Neural progenitor cell (in vitro differentiated cells): ENCODE measurements around the gene EFCAB6. TPM values are rescaled to one million over a fixed set of nuclear protein-coding genes. Genes with fewer than 3 reads are reported as not detected.

ENCODE experiments used
- DNase-seq: peaks from one replicate; pipeline ENCODE4 v3.0.0-alpha.2; 2016; ENCODE audit warnings: low spot score
- H2AFZ ChIP-seq: fragments of 200-600 bp; sonication (generic); replicated peaks from 2 replicates; pipeline ENCODE4 v1.6.1; 2016; ENCODE audit warnings: antibody characterized with exemption
- H3F3A ChIP-seq: fragments of 200-600 bp; sonication (generic); 2 replicates; pipeline ENCODE4 v1.6.1; 2016; ENCODE audit warnings: antibody characterized with exemption, low read depth
- H3K27ac ChIP-seq: fragments of 200-600 bp; sonication (generic); 2 replicates; pipeline ENCODE4 v1.5.1; 2016; ENCODE audit warnings: mild to moderate bottlenecking
- H3K27me3 ChIP-seq: fragments of 200-600 bp; sonication (generic); 2 replicates; pipeline ENCODE4 v1.6.1; 2016; ENCODE audit warnings: mild to moderate bottlenecking, moderate library complexity
- H3K36me3 ChIP-seq: fragments of 200-600 bp; sonication (generic); 2 replicates; pipeline ENCODE4 v1.5.1; 2016
- H3K4me1 ChIP-seq: fragments of 200-600 bp; sonication (generic); 2 replicates; pipeline ENCODE4 v1.6.1; 2016; ENCODE audit warnings: mixed run types
- H3K4me2 ChIP-seq: fragments of 200-600 bp; sonication (generic); 2 replicates; pipeline ENCODE4 v1.6.1; 2016
- H3K4me3 ChIP-seq: fragments of 200-600 bp; sonication (generic); 2 replicates; pipeline ENCODE4 v1.5.1; 2016
- H3K79me2 ChIP-seq: fragments of 200-600 bp; sonication (generic); 2 replicates; pipeline ENCODE4 v1.6.1; 2016; ENCODE audit warnings: low read depth
- H3K9ac ChIP-seq: fragments of 200-600 bp; sonication (generic); 2 replicates; pipeline ENCODE4 v1.6.1; 2016
- H3K9me3 ChIP-seq: fragments of 200-600 bp; sonication (generic); 2 replicates; pipeline ENCODE4 v1.5.1; 2016; ENCODE audit warnings: low read depth
- H4K20me1 ChIP-seq: fragments of 200-600 bp; sonication (generic); 2 replicates; pipeline ENCODE4 v1.6.1; 2016; ENCODE audit warnings: low read depth
- H3K27ac Mint-ChIP-seq: 3 replicates; pipeline ENCODE4 v1.8.0; 2021; ENCODE audit warnings: mixed read lengths
- H3K27me3 Mint-ChIP-seq: 2 replicates; pipeline ENCODE4 v1.8.0; 2022; ENCODE audit warnings: low read depth, mild to moderate bottlenecking, inconsistent platforms, moderate library complexity, mixed read lengths; ENCODE audit not compliant: insufficient read depth
- H3K36me3 Mint-ChIP-seq: 3 replicates; pipeline ENCODE4 v1.8.0; 2021; ENCODE audit warnings: mixed read lengths
- H3K4me1 Mint-ChIP-seq: 3 replicates; pipeline ENCODE4 v1.8.0; 2021; ENCODE audit warnings: mixed read lengths
- H3K4me3 Mint-ChIP-seq: 3 replicates; pipeline ENCODE4 v1.8.0; 2021; ENCODE audit warnings: mild to moderate bottlenecking, moderate library complexity, mixed read lengths
- H3K9me3 Mint-ChIP-seq: 3 replicates; pipeline ENCODE4 v1.8.0; 2020; ENCODE audit warnings: mixed read lengths
- CTCF ChIP-seq: fragments of 200-600 bp; sonication (generic); IDR thresholded peaks from 2 replicates; pipeline ENCODE4 v1.5.1; 2017; ENCODE audit warnings: antibody characterized with exemption, mild to moderate bottlenecking
- EZH2 ChIP-seq: fragments of 200-600 bp; sonication (generic); IDR thresholded peaks from 2 replicates; pipeline ENCODE4 v1.6.1; 2017; ENCODE audit warnings: antibody characterized with exemption, mild to moderate bottlenecking, moderate library complexity
- EZH2phosphoT487 ChIP-seq: fragments of 200-600 bp; sonication (generic); IDR thresholded peaks from 2 replicates; pipeline ENCODE4 v1.6.1; 2017; ENCODE audit warnings: antibody characterized with exemption
- total RNA-seq: library from RNA; depleted of rRNA; stranded (reverse); fragments of >200 nt; gene quantifications from 2 replicates; pipeline ENCODE4 v1.2.3, GENCODE V29; 2015; ENCODE audit warnings: low replicate concordance

Gene EFCAB6
- total RNA-seq, 1 donor from 2014 or later = 4.9 TPM

- no peaks in the 10 kb centered on the region for H3K79me2 ChIP-seq
- H3K27me3 ChIP-seq = no peaks in the 10 kb centered on the region
- H3K27ac ChIP-seq = no peak overlapping the region
- DNase-seq = no peak
- H3K4me1 Mint-ChIP-seq = no peaks in the 10 kb centered on the region
- H3K9me3 Mint-ChIP-seq = no peaks in the 10 kb centered on the region
- no peaks in the 10 kb centered on the region for H3K36me3 ChIP-seq
- H3K36me3 Mint-ChIP-seq = no peaks in the 10 kb centered on the region
- no peak overlapping the region for H3K27ac Mint-ChIP-seq
- H3K4me3 Mint-ChIP-seq = no peak overlapping the region
- H3K4me3 ChIP-seq = no peak overlapping the region
- no peaks in the 10 kb centered on the region for H3F3A ChIP-seq
- no peak overlapping the region for H2AFZ ChIP-seq
- H4K20me1 ChIP-seq = no peaks in the 10 kb centered on the region
- no peak overlapping the region for H3K4me2 ChIP-seq
- no peak overlapping the region for H3K9ac ChIP-seq
- no peaks in the 10 kb centered on the region for H3K4me1 ChIP-seq
- H3K27me3 Mint-ChIP-seq = peaks cover 3% of the 10 kb centered on the region
- no peaks in the 10 kb centered on the region for H3K9me3 ChIP-seq
- TF ChIP-seq EZH2 (no peak), EZH2phosphoT487 (no peak), CTCF (no peak)
Observed at GRCh38 chr22:43529461-43529860, 282.6 kb downstream of the EFCAB6 start.

DNA sequence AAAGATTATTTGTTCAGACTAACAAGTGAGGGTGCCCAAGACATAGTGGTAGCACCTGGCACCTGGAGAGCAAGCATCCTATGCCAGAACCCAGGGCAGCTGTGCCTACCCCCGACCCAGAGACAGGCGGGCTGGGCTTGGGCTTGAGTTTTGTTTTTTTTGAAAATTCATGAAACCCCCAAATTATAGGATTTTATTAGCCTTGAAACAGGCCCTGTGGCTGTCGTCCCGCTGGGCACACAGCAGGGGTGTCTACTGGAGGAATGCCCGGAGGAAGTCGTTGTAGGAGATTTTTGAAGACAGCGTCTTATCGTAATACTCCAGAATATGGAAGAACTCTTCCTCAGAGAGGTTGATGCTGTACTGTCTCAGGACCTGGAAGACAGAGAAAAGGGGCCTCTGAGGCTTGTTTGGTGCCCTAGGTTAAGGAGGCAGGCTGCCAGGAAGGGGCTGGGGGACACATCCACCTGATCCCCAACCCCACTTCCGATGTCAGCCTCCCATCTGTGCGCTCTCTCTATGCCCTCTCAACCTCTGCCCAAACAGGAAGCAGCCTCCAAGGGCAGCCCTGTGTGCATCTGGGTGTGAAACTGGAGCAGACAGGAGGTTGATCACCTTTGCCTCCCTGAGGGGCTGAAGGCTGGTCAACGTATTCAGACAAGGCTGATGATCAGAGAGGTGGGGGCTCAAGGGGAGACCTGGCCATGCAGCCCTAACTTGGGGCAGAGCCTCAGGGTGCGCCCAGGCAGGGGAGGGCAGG is 283.3 kb downstream of the EFCAB6 start:
- no peak overlapping the region for H3K4me3 ChIP-seq

DNA sequence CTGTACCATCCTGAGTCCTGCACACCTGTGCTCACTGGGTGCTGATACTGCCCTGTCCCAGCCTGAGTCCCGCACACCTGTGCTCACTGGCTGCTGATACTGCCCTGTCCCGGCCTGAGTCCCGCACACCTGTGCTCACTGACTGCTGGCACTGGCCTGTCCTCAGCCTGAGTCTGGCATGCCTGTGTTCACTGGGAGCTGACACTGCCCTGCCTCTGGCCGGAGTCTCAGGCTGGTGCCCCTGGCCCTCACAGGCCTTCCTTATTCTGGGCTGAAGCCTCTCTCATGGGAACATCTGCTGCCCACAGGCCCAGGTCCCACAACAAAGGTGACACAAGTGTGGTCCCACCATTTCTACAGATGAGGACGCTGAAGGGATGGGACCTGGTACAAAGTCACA is 285.2 kb downstream of the EFCAB6 start:
- H3K9me3 ChIP-seq = no peaks in the 10 kb centered on the region
- DNase-seq = no peak
- H3K4me1 ChIP-seq = no peaks in the 10 kb centered on the region
- H3K27ac ChIP-seq = no peak overlapping the region
- H4K20me1 ChIP-seq = no peaks in the 10 kb centered on the region
- Mint-ChIP-seq H3K36me3 (no peaks in the 10 kb centered on the region), H3K27me3 (peaks cover 3% of the 10 kb centered on the region), H3K4me1 (no peaks in the 10 kb centered on the region), H3K9me3 (no peaks in the 10 kb centered on the region), H3K4me3 (no peak overlapping the region), H3K27ac (no peak overlapping the region)
- no peaks in the 10 kb centered on the region for H3K79me2 ChIP-seq
- TF ChIP-seq EZH2 (no peak), CTCF (no peak), EZH2phosphoT487 (no peak)
- H3K27me3 ChIP-seq = no peaks in the 10 kb centered on the region
- no peak overlapping the region for H2AFZ ChIP-seq
- H3K36me3 ChIP-seq = no peaks in the 10 kb centered on the region
- no peak overlapping the region for H3K4me3 ChIP-seq
- no peak overlapping the region for H3K4me2 ChIP-seq
- no peak overlapping the region for H3K9ac ChIP-seq
- H3F3A ChIP-seq = no peaks in the 10 kb centered on the region

More for the DNA sequence above, 283.3 kb downstream of the EFCAB6 start:
- H3K27me3 ChIP-seq = no peaks in the 10 kb centered on the region
- no peaks in the 10 kb centered on the region for H3K9me3 Mint-ChIP-seq
- no peak for DNase-seq
- H3K4me2 ChIP-seq = no peak overlapping the region
- TF ChIP-seq EZH2 = no peak
- TF ChIP-seq CTCF = no peak
- no peak for TF ChIP-seq EZH2phosphoT487
- H3K4me1 ChIP-seq = no peaks in the 10 kb centered on the region
- H3K79me2 ChIP-seq = no peaks in the 10 kb centered on the region
- no peak overlapping the region for H3K27ac Mint-ChIP-seq
- H2AFZ ChIP-seq = no peak overlapping the region
- H3K4me1 Mint-ChIP-seq = no peaks in the 10 kb centered on the region
- H3K27me3 Mint-ChIP-seq = peaks cover 3% of the 10 kb centered on the region
- no peaks in the 10 kb centered on the region for H3K36me3 Mint-ChIP-seq
- no peak overlapping the region for H3K4me3 Mint-ChIP-seq
- H3K27ac ChIP-seq = no peak overlapping the region
- no peak overlapping the region for H3K9ac ChIP-seq
- no peaks in the 10 kb centered on the region for H3K9me3 ChIP-seq
- H3F3A ChIP-seq = no peaks in the 10 kb centered on the region
- no peaks in the 10 kb centered on the region for H3K36me3 ChIP-seq
- no peaks in the 10 kb centered on the region for H4K20me1 ChIP-seq
